NCI-H82 treated with DMSO at 0.1 percent for 48 hours (cell line): ENCODE data around the gene TREML1.
A peak's percentile ranks its signal among the peaks of the same experiment; 100 is the strongest.

Experiments used
- DNase-seq: peaks from one replicate; lab custom pipeline; 2025; ENCODE audit not compliant: unreplicated experiment; lab: John Stamatoyannopoulos, UW

The TREML1 gene

GRCh38 chr6:41153451-41153850, 696 bp downstream of the TREML1 start:
- DNase-seq, result no peak

- no peak for DNase-seq
These were observed 3.5 kb downstream of the TREML1 start for GRCh38 chr6:41150671-41151070.

- DNase-seq, result no peak
These were observed 6.2 kb downstream of the TREML1 start for GRCh38 chr6:41147917-41148316.

- DNase-seq, result no peak
These were observed 17.2 kb downstream of the TREML1 start for GRCh38 chr6:41136911-41137310.

GRCh38 chr6:41135062-41135832, 18.9 kb downstream of the TREML1 start:
- DNase-seq, result no peak

GRCh38 chr6:41132254-41132653, 21.9 kb downstream of the TREML1 start:
- DNase-seq, result no peak

- DNase-seq, result no peak
These were observed 28.9 kb downstream of the TREML1 start for GRCh38 chr6:41125282-41125681.

- DNase-seq, result no peak
These were observed 31.2 kb downstream of the TREML1 start for GRCh38 chr6:41122918-41123317.

- no peak for DNase-seq
These were observed 31.8 kb downstream of the TREML1 start for GRCh38 chr6:41122373-41122772.

- no peak for DNase-seq
These were observed 34.1 kb downstream of the TREML1 start for GRCh38 chr6:41120058-41120457.

- no peak for DNase-seq
These were observed 34.6 kb downstream of the TREML1 start for GRCh38 chr6:41119508-41119907.

GRCh38 chr6:41115027-41115426, 39.1 kb downstream of the TREML1 start:
- DNase-seq, result peak; percentile 69

- no peak for DNase-seq
These were observed 43.1 kb downstream of the TREML1 start for GRCh38 chr6:41111017-41111416.

GRCh38 chr6:41103847-41104246, 50.3 kb downstream of the TREML1 start:
- DNase-seq, result no peak

- no peak for DNase-seq
These were observed 53.3 kb downstream of the TREML1 start for GRCh38 chr6:41100871-41101287.
